ENCODE measurements around the gene FCAMR.

DNA sequence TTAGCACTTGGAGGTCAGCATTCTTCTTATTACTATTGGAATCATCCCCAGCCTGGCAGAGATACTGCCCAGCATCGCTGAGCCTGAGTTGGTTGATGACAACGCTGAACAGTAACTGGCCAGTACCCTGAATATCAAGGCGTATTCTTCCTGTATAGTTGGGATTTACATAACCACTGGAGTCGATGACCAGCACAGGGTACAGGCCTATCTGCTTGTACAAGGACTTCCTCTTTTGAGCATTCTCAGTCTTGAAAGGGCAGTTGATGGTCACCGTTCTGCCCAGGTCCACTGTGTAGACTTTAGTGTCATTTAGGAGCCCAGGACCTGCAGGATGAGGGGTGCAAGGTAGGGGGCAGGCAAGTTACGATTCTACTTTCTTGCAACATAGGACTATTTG lies 32.8 kb downstream of the FCAMR start:
- TF ChIP-seq, protein P1, sequence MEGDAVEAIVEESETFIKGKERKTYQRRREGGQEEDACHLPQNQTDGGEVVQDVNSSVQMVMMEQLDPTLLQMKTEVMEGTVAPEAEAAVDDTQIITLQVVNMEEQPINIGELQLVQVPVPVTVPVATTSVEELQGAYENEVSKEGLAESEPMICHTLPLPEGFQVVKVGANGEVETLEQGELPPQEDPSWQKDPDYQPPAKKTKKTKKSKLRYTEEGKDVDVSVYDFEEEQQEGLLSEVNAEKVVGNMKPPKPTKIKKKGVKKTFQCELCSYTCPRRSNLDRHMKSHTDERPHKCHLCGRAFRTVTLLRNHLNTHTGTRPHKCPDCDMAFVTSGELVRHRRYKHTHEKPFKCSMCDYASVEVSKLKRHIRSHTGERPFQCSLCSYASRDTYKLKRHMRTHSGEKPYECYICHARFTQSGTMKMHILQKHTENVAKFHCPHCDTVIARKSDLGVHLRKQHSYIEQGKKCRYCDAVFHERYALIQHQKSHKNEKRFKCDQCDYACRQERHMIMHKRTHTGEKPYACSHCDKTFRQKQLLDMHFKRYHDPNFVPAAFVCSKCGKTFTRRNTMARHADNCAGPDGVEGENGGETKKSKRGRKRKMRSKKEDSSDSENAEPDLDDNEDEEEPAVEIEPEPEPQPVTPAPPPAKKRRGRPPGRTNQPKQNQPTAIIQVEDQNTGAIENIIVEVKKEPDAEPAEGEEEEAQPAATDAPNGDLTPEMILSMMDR (conservative IDR thresholded peaks at IDR 0.05 in 1 of 2, IDR thresholded peaks at IDR 0.05 in 1 of 2; ENCODE audit: low read depth in 1 of 2, low read length in 2 of 2), result no peak
- no peak for TF ChIP-seq EZH2 (IDR thresholded peaks at IDR 0.05; ENCODE audit: low read length, missing control alignments)
